Stimulated activated CD8-positive, alpha-beta memory T cell treated with anti-CD3 and anti-CD28 coated beads, Interleukin-7, amount 100 ng/mL, for 48 hours (primary cell): ENCODE data around the gene GNL2.

Experiments
- DNase-seq, 2 donors: peaks; one replicate each; pipeline ENCODE4 v3.0.0-alpha.2; 2020; ENCODE audit warnings: low read depth in 1 of 2; ENCODE audit errors: extremely low read depth in 1 of 2

Gene GNL2

GRCh38 chr1:37595440-37596181, at the start of gene GNL2:
Gene GNL2, minus strand, starts transcription at chr1:37595937. Its CDS starts 115 bp downstream, at chr1:37595822.
- peak; percentile 94 to 96 for DNase-seq

DNA sequence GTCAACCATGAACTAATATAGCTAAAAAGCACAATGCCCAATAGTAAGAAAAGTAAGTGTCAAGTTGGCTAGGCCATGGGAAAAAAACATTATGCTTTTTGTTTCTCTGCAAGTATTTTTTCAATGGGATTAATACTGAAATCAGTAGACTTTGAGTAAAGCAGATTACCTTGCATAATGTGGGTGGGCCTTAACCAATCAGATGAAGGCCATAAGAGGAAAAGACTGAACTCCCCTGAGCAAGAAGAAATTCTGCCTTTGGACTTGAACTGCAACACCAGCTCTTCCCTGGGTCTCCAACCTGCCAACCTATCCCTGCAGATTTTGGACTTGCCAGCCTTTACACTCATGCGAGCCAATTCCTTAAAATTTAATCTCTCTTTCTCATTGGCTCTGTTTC, 45.3 kb upstream of the GNL2 start:
- DNase-seq = no peak

GRCh38 chr1:37636435-37636834, 40.7 kb upstream of the GNL2 start:
- DNase-seq = no peak

GRCh38 chr1:37634992-37635902, 39.5 kb upstream of the GNL2 start:
- DNase-seq = no peak

GRCh38 chr1:37634244-37634991, 38.7 kb upstream of the GNL2 start, which contains the start of gene RSPO1:
Gene RSPO1, minus strand, starts transcription at chr1:37634892. Its CDS starts 5,231 bp downstream, at chr1:37629661.
- DNase-seq = no peak

- no peak for DNase-seq
Observed at GRCh38 chr1:37633938-37634243, 38.2 kb upstream of the GNL2 start.

DNA sequence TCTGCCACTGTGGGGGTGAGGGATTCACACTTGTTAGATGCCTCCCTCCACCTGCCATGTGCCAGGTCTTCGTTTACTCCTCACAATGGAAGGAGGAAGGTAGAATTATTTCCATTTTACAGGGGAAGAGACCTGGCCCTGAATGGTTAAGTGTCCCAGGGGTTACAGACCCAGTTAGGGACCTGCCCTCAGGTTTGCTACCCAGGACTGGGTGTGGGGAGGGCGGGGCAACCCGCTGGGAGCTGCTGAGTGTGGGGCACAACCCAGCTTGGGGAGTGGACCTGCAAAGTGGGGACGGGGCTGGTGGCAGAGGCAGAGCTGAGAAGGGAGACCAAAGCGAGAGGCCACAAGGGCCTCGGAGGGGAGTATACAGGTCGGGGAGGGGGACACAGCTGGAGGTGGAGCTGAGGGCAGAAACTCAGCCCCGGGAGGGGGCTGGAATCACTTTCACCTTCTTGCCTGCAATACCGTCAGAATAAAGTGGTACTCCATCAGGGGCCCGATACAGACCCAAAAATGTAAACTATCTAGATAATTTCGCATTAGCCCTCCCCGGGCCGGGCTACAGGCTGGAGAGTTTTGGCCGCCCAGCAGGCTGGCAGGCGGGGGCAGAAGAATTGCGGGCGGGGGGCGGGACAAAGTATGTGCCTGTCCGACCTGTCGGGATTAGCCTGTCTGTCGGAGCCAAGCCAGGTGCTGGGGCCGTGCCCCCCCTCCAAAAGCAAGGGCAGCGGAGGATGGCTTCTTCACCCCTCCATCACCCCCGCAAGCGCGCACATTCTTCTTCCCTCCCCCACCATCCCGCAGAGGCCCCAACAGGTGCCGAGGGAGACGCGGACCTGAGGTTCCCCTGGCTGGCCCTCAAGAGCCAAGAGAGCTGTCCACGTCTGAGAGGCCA, 37.6 kb upstream of the GNL2 start:
- DNase-seq = no peak

- DNase-seq = no peak
Observed at GRCh38 chr1:37631036-37631435, 35.3 kb upstream of the GNL2 start.

DNA sequence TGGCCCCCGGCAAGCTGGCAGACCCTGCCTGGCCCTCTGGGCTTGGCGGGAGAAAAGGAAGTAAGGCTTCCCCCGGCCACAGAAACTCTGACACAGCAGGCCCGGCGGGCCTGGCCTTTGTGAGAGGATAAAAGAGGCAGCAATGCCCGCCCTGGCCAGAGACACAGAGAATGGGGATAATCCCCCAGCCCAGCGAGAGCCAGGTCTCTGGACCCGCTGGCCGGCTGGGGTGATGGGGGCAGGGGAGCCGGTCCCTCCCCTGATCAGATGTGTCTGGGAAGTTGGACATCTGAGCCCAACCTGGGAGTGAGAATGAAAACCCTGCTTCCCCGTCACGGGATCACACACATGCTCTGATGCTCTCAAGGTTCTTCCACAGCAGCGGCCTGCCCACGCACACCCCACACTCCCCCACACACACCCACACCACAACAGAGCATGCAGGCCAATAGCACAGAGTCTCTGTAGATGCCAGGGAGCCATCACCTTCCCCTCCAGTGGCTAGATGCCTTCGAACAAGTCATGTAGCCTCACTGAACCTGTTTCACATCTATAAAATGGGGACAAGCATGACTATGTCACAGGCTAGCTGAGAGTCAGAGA, 34.8 kb upstream of the GNL2 start:
- no peak for DNase-seq

DNA sequence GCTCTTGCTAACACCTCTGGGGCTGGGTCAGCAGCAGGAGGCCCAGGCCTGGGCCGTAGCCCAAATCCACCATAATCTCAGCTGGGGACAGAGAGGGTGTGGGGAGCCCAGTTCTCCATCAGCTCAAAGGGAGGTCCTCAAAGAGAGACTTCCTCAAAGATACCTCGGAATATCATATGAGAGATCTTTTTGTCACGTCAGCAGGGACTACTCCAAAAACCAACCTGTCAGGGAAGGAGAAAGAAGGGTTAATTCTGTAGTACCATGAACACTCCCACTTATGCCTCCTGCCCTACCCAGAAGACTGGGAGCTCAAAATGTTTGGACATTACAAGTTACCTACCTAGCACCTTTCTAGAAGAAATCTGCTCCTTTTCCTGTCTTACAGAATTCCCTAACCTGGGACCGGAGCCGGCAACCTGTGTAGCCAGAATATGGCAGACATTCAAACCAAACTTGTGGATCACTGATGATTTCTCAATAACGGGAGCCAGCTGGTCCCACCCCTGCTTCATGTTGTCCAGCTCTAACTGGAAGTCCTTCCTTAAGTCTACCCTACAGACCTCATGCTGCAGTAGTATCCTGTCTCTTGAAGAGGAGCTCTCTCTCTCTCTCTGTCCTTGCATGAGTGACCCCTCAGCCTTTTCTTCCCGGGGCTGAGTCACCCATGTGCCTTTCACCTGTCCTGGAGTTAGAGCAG, 34.1 kb upstream of the GNL2 start:
- DNase-seq = no peak

DNA sequence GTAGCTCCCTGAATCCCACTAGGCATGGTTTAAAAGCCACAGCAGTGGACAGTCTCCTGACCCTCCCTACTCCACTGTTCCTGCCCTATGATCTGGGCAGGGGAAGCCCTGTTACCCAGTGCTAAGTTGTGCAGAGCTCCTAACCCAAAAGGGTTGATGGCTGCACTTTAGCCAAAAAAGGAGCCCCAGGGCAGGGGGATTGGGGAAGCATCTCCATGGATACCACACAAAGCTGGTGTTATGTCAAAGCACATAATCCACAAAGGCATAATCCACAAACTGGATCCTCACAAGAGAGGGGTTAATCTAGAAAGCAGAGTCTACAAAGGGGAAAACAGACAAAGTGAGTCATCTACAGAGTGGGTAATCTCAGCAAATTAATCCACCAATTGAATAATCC, 33.3 kb upstream of the GNL2 start:
- no peak for DNase-seq

DNA sequence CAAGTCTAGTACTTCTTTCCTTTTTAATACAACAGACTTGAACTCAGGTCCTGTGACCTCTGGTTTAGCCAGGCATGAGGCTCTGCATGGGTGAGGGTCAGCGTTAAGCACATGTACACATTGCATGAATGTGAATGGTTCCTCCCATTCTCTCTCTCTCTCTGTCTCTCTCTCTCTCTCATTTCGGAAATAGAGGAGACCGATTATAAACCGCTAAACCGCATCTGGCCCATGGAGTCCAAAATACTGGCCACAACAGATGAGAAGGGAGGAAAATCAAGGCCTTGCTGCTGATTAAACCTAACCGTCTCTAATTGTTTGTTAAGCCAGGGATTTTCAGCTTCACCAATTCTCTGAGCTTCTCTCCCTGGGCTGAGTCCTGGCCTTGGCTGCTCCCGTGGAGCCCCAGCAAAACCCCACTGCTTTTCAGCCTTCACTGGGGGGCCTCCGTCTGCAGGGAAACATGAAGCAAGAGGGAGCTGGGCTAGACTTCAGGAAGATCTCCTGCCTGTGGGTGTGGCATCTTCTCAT, 32.4 kb upstream of the GNL2 start:
- no peak for DNase-seq

GRCh38 chr1:37622131-37622530, 26.4 kb upstream of the GNL2 start:
- no peak for DNase-seq

- no peak for DNase-seq
Observed at GRCh38 chr1:37621326-37621870, 25.7 kb upstream of the GNL2 start.

DNA sequence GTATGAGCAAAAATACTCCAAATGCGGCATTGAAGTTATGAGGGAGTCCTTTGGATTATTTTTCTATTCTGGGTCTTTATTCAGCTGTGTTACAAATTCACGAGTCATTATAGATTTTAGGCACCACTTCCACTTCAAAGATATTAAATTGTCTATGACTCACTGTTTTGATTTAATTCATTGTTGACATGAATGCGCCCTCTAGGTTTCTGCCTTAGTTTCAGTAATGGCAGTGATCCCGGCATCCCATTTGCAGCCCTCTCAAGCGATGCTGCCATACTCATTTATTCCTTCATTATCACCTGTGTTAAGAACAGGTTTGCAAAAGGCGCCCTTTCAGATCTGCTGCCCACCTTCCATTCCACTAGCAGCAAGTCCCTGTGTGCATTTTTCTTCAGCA, 25.0 kb upstream of the GNL2 start:
- no peak for DNase-seq

DNA sequence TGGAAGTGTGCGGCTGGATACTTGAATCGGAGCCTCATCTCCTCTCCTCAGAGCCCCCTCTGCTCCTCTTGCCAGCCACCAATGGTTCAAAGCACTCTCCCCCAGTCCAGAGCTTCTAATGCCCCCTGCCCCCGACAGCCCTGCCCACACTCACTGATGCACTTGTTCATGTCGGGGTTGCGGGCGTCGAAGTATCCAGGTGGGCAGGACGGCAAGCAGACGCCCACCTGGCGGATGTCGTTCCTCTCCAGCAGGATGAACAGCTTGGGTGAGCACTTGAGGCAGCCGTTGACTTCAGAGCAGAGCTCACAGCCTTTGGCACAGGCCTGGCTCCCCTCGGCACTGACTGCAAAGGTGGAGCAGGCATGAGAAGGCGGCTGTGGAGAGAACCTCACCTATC, 20.6 kb upstream of the GNL2 start:
- no peak for DNase-seq

DNA sequence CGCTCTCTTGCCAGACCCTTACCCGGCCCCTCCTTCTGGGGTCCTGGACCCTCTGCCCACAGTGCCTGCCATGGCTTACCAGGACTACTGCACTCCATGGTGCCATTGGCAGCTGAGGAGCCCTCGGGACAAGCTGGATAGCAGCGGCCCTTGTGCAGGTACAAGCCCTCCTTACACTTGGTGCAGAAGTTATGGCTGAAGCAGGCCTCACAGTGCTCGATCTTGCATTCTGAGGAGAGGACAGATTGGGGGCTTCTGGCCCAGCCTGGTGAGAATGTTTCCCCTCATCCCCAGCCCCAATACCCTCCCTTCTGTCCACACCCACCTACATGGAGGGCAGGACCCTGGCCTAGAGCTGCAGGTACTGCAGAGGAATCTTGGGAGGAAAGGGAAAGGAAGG, 18.4 kb upstream of the GNL2 start:
- DNase-seq = no peak

- no peak for DNase-seq
Observed at GRCh38 chr1:37612186-37612585, 16.4 kb upstream of the GNL2 start.

DNA sequence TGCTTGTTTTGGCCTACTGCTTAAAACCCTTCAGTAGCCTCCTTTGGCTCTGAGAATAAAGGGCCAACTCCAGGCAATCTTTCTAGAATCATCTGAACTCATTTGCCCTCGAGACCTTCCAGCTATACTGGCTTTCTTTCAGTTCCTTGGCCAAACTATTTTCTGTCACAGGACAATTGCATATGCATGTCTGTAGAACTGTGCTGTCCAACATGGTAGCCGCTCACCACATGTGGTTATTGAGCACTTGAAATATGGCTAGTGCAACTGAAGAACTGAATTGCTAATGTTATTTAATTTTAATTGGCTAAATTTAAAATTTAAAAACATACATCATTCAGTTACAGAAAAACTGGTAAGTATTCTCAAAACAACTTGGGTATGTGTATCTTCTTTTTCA, 14.3 kb upstream of the GNL2 start:
- DNase-seq = no peak
